Measurements from ENCODE around the gene GNMT.

- TF ChIP-seq CTCF (IDR thresholded peaks at IDR 0.05) (no peak), POLR2A (IDR thresholded peaks at IDR 0.05) (no peak), EP300 (IDR thresholded peaks at IDR 0.05) (no peak)
These were observed 2.8 kb downstream of the GNMT start for GRCh38 chr6:42963179-42963854.
